Fibroblast of lung (primary cell): ENCODE data around the gene TEX30.

ENCODE experiments used
- EZH2 ChIP-seq: IDR thresholded peaks from 2 replicates; pipeline ENCODE4 v1.5.1; 2012; ENCODE audit warnings: low read length, control low read depth, mild to moderate bottlenecking; ENCODE audit errors: missing control alignments
- TF ChIP-seq, protein P1 (sequence below), 2 donors: IDR thresholded peaks in 1 of 2; conservative IDR thresholded peaks in 1 of 2; 1 replicate in 1 of 2; 2 replicates in 1 of 2; pipeline ENCODE4 v1.5.1; 2011 to 2012; ENCODE audit warnings: low read length in 2 of 2, control low read depth in 1 of 2, inconsistent platforms in 1 of 2, low read depth in 1 of 2, mild to moderate bottlenecking in 1 of 2

DNA sequence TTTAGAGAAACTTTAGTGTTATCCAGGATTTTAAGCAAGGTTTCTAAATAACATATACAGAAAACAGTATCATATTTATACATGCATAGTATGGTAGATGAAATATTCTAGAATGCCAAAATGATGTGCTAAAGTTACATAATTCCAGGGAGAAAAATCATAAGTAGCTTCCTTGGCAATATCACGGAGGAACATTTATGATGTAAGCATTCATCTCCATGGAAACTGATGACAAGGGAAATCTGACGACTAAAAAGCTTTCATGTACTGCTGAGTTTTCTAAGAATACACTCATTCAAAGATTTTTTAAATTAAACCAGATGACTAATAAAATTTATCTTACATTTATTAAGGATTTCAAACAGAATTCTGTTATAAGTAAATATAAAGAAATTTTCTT, 4.7 kb downstream of the TEX30 start:
- TF ChIP-seq, protein P1, sequence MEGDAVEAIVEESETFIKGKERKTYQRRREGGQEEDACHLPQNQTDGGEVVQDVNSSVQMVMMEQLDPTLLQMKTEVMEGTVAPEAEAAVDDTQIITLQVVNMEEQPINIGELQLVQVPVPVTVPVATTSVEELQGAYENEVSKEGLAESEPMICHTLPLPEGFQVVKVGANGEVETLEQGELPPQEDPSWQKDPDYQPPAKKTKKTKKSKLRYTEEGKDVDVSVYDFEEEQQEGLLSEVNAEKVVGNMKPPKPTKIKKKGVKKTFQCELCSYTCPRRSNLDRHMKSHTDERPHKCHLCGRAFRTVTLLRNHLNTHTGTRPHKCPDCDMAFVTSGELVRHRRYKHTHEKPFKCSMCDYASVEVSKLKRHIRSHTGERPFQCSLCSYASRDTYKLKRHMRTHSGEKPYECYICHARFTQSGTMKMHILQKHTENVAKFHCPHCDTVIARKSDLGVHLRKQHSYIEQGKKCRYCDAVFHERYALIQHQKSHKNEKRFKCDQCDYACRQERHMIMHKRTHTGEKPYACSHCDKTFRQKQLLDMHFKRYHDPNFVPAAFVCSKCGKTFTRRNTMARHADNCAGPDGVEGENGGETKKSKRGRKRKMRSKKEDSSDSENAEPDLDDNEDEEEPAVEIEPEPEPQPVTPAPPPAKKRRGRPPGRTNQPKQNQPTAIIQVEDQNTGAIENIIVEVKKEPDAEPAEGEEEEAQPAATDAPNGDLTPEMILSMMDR (conservative IDR thresholded peaks at IDR 0.05 in 1 of 2, IDR thresholded peaks at IDR 0.05 in 1 of 2; ENCODE audit: low read depth in 1 of 2, low read length in 2 of 2): no peak
- no peak for TF ChIP-seq EZH2
